Activated CD4-positive, alpha-beta T cell treated with anti-CD3 and anti-CD28 coated beads, Interleukin-2, Interleukin-6, amounts not matched to agents 100 ng/mL and 50 ng/mL, durations not matched to agents 16 hours and 8 hours (primary cell): ENCODE data around the gene LIMK2.
"Not testable (repeated sequence)": the region's sequence is repeated elsewhere in the genome, so short reads cannot be mapped to it uniquely, and the experiment has no call there.

Experiments used
- DNase-seq: peaks from one replicate; pipeline ENCODE4 v3.0.0-alpha.2; 2020

Gene LIMK2

DNA sequence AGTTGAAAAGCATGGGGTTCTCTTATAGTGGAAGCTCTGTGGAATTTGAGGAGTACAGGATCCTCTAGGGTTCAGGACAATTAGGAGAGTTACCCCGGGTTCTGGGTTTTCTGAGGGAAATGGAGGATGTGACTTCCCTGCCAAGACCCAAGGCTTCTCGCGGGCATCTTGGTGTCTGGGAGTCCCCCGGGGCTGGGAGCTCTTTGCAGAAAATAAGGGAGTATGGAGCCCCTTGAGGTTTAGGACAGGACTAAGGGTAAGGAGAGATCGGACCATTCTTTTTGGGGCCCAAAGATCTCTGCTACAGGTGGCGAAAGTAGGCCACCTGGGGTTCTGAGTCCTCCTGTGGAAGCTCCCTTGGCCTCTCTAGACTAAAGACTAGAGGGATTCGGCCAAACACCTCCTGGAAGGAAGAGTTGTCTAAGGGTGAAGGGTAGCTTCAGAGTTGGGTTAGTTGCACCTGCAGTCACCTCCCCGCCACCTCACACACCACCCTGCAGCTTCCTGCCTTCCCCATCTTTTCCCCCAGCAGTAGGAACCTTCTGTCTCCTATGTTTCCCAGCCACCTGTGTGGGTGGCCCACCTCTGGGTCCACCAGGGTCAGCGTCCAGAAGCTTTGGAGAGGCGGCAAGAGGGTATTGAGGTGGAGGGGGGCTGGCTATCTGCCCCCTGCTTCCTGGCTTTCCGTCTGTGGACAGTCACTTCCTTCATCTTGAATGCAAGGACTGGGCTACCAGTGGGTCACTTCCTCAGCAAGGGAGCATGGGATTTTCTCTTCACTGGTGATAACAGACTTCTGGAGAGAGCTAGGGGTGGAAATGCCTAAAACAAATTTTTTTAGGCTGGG lies 908 bp downstream of the LIMK2 start:
- DNase-seq = no peak

DNA sequence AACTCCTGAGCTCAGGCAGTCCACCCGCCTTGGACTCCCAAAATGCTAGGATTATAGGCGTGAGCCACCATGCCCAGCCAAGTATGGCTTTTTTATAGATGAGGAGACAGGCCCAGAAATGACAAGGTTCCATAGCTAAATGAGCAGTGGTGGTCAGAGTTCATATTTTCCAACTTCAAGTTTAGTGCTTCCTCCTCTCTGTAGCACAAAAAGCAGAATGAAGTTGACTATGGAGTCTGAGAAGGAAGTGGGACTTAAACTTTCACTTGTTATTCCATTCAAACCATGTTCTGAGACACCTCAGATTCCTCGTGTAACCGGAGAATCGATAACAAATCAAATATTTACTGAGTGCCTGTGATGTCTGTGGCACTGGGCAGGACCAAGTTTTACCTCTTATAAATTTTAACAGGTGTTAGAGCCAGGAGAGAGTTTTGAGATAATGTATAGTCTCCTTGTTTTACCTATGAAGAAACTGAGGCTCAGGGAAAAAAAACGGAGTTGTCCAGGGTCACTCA lies 3.0 kb downstream of the LIMK2 start:
- no peak for DNase-seq

DNA sequence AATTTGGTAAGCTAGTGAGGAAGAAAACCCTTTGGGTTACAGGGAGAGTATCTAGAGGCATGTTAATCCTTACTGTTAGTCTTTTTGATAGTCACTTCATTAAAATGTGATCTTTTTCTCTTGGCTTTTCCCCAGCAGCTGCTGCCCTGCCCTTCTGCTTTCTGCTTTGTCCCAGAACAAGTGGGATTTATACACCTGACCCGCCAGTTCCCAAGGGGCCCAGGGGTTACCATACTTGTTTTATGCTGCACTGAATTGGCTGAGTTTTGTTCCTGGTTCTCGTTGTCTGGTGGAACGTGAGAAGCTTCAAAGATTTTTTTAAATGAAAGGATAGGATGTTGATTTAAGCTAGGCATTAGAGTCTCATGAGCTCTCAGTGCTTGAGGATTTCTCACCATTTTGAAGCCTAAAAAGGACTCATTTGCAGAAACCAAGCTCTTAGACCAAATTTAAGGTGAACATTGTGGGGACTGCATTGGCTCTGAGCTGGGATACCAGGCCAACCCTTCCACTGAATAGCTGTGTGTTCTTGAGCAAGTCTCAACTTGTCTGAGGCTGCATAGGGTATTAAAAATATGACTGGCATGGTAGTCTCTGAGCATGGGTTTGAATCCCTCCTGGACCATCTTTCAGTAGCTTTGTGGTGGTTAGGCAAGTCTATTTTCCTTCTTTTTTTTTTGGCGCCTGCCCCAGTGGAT lies 6.6 kb downstream of the LIMK2 start:
- no peak for DNase-seq

DNA sequence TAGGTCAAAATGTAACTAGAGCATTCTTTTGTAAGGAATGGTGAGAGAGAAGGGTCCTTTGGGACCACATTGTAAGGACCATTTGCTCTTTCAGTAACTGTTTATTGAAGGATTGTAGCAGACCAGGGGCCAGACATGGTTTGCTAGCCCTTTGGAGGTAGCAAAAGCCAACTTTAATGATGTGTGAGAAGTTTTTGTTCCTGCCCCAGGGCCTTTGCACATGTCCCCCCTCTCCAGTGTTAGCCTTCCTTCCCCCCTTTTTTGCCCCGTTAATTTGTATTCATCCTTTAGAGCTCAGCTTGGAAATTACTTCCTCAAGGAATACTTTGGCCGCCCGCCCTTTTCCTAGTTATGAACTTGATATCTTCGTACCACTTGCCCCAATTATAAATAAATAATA lies 9.0 kb downstream of the LIMK2 start:
- DNase-seq = no peak

DNA sequence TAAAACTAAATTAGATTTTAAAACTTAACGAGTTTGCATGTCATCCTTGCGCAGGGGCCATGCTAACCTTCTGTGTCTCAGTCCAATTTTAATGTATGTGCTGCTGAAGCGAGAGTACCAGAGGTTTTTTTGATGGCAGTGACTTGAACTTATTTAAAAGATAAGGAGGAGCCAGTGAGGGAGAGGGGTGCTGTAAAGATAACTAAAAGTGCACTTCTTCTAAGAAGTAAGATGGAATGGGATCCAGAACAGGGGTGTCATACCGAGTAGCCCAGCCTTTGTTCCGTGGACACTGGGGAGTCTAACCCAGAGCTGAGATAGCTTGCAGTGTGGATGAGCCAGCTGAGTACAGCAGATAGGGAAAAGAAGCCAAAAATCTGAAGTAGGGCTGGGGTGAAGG lies 10.6 kb downstream of the LIMK2 start:
- DNase-seq = no peak

DNA sequence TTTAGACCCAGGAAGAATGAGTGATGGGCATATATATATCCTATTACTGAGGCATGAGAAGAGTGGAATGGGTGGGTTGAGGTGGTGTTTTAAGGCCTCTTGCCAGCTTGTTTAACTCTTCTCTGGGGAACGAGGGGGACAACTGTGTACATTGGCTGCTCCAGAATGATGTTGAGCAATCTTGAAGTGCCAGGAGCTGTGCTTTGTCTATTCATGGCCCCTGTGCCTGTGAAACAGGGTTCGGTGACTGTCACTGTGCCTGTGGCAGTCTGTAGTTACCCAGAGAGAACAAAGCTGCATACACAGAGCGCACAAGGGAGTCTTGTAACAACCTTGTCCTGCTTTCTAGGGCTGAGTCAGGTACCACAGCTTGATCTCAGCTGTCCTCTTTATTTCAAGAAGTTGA lies 11.7 kb downstream of the LIMK2 start:
- DNase-seq = no peak

DNA sequence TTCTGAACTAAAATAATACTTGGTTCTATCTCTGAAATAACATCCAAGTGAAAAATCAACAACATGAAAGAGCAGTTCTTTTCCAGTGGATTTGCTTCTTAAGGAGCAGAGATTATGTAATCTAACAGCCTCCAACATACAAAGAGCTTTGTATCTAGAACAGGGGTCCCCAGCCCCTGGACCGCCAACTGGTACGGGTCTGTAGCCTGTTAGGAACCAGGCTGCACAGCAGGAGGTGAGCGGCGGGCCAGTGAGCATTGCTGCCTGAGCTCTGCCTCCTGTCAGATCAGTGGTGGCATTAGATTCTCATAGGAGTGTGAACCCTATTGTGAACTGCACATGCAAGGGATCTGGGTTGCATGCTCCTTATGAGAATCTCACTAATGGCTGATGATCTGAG lies 12.6 kb downstream of the LIMK2 start:
- not testable (repeated sequence) for DNase-seq

DNA sequence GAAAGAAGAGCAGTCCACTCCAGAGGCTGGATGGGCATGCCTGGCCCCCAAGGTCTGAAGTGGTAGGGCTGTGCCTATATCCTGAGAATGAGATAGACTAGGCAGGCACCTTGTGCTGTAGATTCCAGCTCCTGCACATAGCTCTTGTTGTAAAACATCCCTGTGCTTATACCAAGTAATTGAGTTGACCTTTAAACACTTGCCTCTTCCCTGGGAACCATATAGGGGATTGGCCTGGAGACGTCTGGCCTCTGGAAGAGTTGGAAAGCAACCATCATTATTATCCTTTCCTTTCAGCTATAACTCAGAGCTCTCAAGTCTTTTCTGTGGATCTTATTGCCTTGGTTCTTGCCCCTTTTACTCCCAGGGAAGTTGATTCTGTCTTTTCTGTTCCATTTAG lies 15.1 kb downstream of the LIMK2 start:
- no peak for DNase-seq

DNA sequence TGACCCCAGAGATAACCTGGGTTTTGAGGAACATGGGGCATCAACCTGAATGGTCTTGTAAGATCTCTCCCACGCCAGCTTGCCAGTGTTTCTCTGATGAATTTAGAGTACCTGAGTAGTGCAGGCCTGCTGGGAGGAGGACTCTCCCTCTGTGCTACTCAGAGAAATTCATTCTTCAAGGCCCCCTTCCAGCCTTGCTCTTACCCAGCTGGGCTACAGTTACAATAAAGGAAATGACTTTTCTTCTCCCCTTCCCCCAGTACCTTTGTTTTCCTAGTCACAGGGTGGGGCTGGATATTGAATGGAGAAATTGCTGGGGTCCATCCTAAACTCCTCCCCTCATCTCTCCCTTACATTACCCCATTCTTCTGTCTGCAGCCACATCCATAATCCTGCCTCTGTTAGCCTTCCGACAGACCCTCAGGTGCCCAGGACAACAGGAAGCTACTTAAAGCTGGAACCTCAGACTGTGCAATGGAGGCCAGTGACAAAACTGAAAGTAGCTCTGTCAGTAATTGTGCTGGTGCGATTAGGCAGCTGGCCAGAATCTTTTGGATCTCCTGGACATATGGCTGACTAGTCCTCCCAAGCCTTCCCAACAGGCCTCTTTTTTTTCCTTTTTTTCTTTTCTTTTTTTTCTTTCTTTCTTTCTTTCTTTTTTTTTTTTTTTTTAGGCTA lies 17.4 kb downstream of the LIMK2 start:
- no peak for DNase-seq

DNA sequence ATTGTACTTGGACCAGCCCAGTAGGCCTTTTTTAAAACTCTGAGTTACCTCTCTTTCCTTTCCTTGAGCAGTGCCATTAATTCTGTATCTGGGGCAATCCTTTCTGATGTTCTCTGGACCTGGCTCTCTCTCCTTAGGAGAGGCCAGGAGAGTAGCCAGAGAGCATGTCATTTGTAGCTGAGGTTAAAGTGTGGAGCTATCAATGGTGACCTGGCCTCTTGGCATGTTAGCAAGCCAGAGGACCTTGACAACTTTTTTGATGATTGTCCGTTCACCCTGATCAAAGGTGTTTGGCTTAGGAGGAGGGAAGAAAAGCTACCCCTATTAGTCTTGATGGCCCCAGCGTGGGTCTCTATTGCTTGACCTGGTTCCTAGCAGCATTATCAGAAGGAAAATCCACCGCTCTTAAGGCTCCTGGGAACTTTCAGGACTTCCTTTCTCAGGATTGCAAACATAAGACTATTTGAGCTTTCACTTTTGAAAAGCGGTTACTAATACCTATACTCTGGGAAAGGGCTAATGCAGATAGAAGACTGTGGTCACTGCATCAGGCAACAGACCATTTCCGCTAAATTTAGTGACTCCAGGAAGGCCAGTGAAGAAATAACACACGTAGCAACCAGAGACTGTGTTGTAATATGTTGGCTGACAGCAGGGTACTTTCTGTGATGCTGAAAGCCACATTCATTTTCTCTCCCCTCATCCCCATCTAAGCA lies 18.2 kb downstream of the LIMK2 start:
- no peak for DNase-seq

DNA sequence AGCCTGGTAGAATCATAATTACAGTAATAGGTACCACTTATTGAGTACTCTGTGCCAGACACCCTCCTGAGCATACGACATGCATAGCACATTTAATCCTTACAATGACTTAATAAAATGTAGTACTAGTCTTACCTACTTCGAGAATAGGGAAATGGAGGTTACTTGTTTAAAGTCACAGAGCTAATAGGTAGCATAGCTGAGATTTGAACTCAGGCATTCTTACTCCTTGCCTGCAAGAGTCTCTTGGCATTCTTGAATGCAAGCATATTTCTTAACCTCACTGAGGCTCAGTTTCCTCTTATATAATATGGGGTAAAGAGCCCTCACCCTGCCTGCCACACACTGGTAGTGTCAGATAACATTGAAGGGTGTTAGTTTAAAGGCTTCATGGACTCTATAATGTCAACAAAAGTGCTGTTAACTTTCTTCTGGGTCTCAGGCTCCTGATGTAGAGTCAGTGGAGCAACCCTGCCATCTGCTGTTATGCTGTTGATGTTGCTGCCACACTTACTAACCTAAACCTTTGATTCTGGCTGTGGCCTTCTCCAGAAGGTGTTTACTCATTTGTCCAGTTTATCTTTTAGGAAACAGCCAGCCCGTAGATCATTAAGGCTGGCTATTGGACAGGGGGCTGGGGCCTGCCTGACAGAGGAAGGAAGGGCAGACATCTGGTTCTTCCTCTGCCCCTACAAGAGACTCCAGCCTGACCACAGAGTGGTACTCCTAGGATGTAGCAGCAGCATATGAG lies 18.9 kb downstream of the LIMK2 start:
- peak; percentile 29 for DNase-seq

DNA sequence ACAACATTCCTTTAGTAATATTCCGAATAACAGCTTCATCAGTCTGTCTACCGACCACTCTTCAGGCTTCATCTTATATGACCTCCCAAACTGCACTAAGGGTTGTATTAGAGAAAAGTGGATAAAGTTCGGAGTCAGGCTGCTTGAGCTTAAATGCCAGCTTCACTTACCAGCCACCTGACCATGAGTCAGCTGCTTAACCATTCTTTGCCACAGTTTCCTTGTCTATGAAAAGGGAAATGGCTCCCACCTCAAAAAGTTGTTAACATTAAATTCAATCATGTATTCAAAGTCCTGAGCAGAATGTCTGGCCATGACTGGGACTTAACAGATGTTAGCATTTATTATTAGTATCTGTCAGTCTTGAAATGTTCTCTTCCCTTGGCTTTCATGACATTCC lies 20.9 kb downstream of the LIMK2 start:
- no peak for DNase-seq

DNA sequence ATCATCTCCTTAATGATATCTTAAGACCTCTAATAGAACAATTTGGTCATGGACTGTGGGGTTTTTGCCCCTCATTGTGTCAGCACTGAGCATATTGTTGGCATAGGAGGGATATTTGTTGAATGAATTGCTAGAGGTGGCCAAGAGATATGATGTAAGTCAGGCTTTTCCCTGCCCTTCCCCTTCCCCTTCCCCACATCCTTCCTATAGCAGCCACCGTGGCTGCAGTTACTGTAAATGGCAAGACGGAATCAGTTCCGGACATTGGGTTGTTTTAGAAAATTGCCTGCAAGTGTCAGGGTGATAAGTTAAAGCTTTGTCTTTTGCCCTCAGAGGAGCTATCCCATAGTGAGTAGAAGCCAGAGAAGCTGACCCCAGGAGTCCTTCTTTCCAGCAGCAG lies 23.0 kb downstream of the LIMK2 start:
- DNase-seq = no peak

DNA sequence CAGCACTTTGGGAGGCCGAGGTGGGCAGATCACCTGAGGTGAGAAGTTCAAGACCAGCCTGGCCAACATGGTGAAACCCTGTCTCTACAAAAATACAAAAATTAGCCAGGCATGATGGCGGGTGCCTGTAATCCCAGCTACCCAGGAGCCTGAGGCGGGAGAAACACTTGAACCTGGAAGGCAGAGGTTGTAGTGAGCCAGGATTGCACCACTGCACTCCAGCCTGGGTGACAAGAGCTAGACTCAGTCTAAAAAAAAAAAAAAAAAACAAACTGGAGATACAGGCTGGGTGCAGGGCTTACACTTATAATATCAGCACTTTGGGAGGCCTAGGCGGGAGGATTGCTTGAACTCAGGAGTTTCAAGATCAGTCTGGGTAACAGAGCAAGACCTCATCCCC lies 23.9 kb downstream of the LIMK2 start:
- DNase-seq = not testable (repeated sequence)

DNA sequence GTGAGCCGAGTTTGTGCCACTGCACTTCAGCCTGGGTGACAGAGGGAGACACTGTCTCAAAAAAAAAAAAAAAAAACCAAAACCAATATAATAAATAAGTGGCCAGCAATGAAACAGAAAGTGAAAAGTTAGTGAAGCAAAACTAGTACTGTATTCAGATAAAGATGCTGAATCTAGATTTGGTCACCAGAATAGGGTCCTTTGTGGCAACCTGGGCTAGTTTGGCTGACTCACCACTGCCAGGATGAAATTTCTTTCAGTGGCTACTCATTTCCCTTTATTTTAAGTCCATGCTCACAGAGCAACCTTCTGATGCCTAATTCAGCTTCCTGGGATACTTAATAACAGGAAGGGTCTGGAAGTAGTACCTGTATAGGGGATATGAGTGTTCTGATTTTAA lies 26.0 kb downstream of the LIMK2 start:
- peak; percentile 10 for DNase-seq

DNA sequence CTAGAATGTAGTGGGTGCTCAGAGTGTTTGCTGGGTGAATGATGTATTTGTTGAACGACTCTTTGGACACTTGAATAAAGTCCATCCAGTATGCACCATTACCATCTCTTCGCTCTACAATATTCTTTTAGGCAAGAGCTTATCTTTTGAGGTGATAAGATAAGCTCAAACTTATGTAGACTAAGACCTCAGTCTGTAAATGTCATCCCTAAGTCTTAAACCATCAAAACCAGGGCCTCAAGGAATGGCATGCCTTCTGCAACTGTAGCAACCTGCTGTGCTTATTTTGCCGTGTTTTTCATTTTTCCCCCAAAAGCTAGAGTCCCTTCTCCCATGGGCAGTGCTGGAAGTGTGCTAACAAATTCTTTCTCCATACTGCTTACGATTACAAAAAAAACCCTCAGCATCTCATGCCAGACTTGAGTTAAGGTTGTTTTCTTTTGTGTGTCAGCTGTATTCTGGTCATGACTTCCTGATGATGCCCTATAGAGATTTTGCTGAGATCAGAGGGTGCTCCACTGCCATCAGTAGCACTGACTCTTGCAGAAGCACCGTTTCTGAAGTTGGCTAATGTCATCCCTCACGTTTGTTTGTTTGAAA lies 27.8 kb downstream of the LIMK2 start:
- no peak for DNase-seq

DNA sequence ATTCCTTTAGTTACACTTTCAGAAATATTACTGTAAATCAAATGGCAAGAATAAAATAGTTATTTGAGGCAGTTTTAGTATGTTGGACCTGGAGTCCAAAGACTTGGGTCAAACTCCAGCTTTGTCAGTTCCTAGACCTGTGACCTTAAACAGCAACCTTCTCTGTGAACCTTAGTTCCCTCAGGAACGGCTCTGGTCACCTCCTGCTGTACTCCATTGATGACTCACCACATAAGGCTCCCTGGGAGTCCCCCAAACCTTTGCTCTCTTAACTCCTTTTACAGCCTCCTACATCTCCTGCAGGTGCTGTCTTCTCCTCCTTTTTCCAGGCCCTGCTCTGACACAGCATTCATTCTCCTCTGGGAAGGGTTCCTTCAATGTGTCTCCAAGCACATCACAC lies 29.1 kb downstream of the LIMK2 start:
- no peak for DNase-seq

DNA sequence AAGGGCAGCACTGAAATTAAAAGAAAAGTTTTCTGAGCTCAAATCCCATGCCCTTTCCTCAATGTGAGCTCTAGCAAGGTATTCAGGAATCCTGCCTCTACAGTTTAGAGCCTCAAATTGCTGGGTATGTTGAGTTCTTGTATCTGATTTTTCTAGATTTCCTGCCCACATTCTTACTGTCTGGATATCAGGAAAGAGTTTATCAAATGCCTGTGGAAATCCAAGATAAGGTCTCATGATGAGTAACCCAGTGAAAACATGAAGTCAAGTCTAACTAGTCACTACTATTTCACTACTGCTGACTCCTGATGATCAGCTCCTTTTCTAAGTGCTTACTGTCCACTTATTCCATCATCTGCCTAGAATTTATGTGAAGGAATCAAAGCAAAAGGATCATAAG lies 29.8 kb downstream of the LIMK2 start:
- DNase-seq = no peak

DNA sequence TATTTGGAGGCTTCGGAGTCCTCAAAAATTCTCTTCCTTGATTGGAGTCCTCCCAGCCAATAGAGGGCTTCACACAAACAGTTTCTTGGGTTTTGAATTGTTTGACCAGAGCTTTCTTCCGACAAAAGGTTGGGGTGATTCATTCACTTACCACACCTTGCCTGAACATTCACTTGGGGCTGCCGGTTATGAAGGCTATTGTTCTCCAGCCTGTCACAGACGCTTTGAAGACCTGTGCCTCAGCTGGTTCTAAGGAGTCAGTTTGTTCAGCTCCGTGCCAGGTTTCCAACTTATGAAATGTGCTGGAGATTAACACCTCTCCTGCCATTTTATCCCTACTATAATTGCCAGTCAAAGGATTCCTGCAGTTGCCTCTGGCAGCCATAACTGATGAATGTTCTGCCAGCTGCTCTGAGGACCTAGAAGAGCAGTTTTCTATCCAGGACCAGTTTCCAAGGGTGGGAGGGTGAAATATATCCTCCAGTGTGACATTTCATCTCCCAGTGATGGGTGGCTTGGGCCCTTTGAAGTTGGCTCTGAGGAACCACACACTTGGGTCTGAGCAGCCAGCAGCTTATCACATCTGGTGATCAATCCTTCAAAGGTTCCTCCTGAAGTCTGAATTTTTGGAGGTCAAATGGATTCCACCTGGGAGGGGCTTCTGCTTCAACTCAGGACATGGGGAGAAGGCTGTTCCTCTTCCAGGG lies 31.4 kb downstream of the LIMK2 start:
- DNase-seq = no peak

DNA sequence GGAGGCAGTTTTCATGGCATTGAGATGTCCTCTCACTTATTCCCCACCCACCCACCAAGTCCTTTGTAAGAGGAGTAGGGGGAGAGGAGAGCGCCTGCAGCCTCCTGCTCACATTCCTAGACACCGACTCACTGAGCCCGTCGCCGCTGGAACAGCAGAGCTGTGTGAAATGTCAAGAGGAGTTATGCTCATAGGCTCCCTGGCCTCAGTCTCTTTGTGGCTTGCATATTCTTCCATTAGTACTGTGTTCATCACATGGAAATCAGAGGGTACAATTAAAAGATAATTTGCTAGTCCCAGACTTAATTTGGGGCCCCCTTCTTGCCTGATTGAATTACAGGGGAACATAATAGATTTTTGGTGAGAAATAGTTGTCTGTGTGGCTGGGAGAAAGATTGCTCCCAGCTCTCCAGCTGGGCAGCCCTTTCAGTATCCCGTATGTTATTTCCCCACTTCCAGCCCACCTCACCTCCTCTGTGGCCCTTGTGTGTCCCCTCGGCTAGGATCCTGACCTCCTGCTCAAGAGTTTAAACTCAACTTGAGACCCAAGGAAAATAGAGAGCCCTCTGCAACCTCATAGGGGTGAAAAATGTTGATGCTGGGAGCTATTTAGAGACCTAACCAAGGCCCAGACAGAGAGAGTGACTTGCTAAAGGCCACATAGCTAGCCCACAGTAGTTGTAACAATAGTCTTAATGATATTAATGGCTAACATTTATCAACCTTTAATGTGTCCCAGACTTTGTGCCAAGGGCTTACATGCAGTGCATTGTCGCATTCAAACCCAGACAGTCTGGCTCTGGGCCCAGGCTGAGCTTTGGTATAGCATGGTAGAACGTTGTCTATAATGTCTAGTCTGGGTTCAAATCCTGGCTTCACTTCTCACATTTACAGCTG lies 32.2 kb downstream of the LIMK2 start:
- no peak for DNase-seq
